Mesenteric fat pad (tissue), 1 donor: ENCODE measurements around the gene PRKCD. TPM values are rescaled to one million over a fixed set of nuclear protein-coding genes. Genes with fewer than 3 reads are reported as not detected.

ENCODE experiments used
- DNase-seq: peaks from one replicate; pipeline ENCODE4 v3.0.0-alpha.2; 2020; ENCODE audit warnings: low spot score
- total RNA-seq: library from RNA; stranded (reverse); fragmentation: NEBNext Ultra II Directional; extraction: Animal tissue kit (Norgen Biotek cat#: 25700); gene quantifications from one replicate; pipeline ENCODE4 v1.2.1, GENCODE V29; 2021
- donor health status: DM: yes; HTN: yes; CAD: no.

PRKCD gene
- total RNA-seq, 1 donor from 2014 or later, result 80.4 TPM

GRCh38 chr3:53169832-53170324 lies 8.9 kb downstream of the PRKCD start:
- DNase-seq, result no peak

GRCh38 chr3:53170325-53171063 lies 9.5 kb downstream of the PRKCD start:
- no peak for DNase-seq

- DNase-seq, result no peak
Observed at GRCh38 chr3:53171064-53171418, 10.0 kb downstream of the PRKCD start.

GRCh38 chr3:53171827-53172505 lies 11.0 kb downstream of the PRKCD start:
- no peak for DNase-seq

GRCh38 chr3:53173107-53173506 lies 12.1 kb downstream of the PRKCD start:
- DNase-seq, result no peak

GRCh38 chr3:53174346-53175250 lies 13.6 kb downstream of the PRKCD start:
- DNase-seq, result no peak

GRCh38 chr3:53175613-53176540 lies 14.9 kb downstream of the PRKCD start:
- no peak for DNase-seq

- DNase-seq, result no peak
Observed at GRCh38 chr3:53178246-53178645, 17.2 kb downstream of the PRKCD start.

- DNase-seq, result no peak
Observed at GRCh38 chr3:53179580-53179979, 18.6 kb downstream of the PRKCD start.

- DNase-seq, result no peak
Observed at GRCh38 chr3:53180305-53181023, 19.5 kb downstream of the PRKCD start.

GRCh38 chr3:53181024-53181371 lies 20.0 kb downstream of the PRKCD start:
- DNase-seq, result no peak

GRCh38 chr3:53181528-53181927 lies 20.5 kb downstream of the PRKCD start:
- no peak for DNase-seq

- DNase-seq, result no peak
Observed at GRCh38 chr3:53182764-53183355, 21.9 kb downstream of the PRKCD start.

GRCh38 chr3:53183514-53183913 lies 22.5 kb downstream of the PRKCD start:
- DNase-seq, result no peak

GRCh38 chr3:53184701-53185100 lies 23.7 kb downstream of the PRKCD start:
- DNase-seq, result no peak

GRCh38 chr3:53185761-53186465 lies 24.9 kb downstream of the PRKCD start:
- no peak for DNase-seq

GRCh38 chr3:53186726-53187125 lies 25.7 kb downstream of the PRKCD start:
- no peak for DNase-seq

- DNase-seq, result no peak
Observed at GRCh38 chr3:53187430-53187829, 26.4 kb downstream of the PRKCD start.

GRCh38 chr3:53188136-53188685 lies 27.2 kb downstream of the PRKCD start:
- DNase-seq, result no peak
